SK-N-SH (cell line): Measurements from ENCODE around the gene ZFP92. TPM values are rescaled to one million over a fixed set of nuclear protein-coding genes. Genes with fewer than 3 reads are reported as not detected.

Source experiments
- CTCF ChIA-PET: fragments of 300-600, 350-600 bp; formaldehyde crosslinking; extraction: SDS; loops from one replicate; lab custom pipeline; 2021; lab: Yijun Ruan, JAX
- POLR2A ChIA-PET: fragments of 350-600 bp; sonication (Branson Sonifier 250); formaldehyde crosslinking; extraction: SDS; loops from one replicate; lab custom pipeline; 2020; ENCODE audit warnings: antibody characterized with exemption, inconsistent platforms; lab: Yijun Ruan, JAX
- DNase-seq: peaks from one replicate; pipeline ENCODE4 v3.0.0; 2012
- H2AFZ ChIP-seq: fragments of 200-600 bp; sonication (generic); 2 replicates; pipeline ENCODE4 v1.8.1; 2016; ENCODE audit warnings: antibody characterized with exemption, mild to moderate bottlenecking, low read depth
- H3F3A ChIP-seq: fragments of 200-600 bp; sonication (generic); replicated peaks from 2 replicates; pipeline ENCODE3; 2016; ENCODE audit warnings: antibody characterized with exemption, mild to moderate bottlenecking; ENCODE audit not compliant: insufficient read depth
- H3K27ac ChIP-seq, 2 experiments: fragments of 200-500 bp in 1 of 2; fragments of 200-600 bp in 1 of 2; sonication (Bioruptor generic) in 1 of 2; sonication (generic), shearing (Covaris generic) in 1 of 2; 2 replicates each; pipeline versions ENCODE4 v1.5.1 to v1.6.1; 2014 to 2016; ENCODE audit warnings: low read depth in 2 of 2, inconsistent platforms in 1 of 2, low read length in 1 of 2, mild to moderate bottlenecking in 1 of 2, mixed read lengths in 1 of 2
- H3K27me3 ChIP-seq: fragments of 200-600 bp; sonication (generic), shearing (Covaris generic); 2 replicates; pipeline ENCODE4 v1.6.1; 2016; ENCODE audit warnings: mixed run types; ENCODE audit not compliant: insufficient read depth
- H3K36me3 ChIP-seq, 2 experiments: fragments of 200-500 bp in 1 of 2; fragments of 200-600 bp in 1 of 2; sonication (Bioruptor generic) in 1 of 2; sonication (generic) in 1 of 2; replicated peaks in 1 of 2; 2 replicates each; pipeline versions ENCODE3 to v1.5.1; 2014 to 2016; ENCODE audit warnings: low read length in 1 of 2, mild to moderate bottlenecking in 1 of 2; ENCODE audit not compliant: insufficient read depth in 2 of 2, control insufficient read depth in 1 of 2
- H3K4me1 ChIP-seq, 2 experiments: fragments of 200-500 bp in 1 of 2; fragments of 200-600 bp in 1 of 2; sonication (Bioruptor generic) in 1 of 2; sonication (generic), shearing (Covaris generic) in 1 of 2; 2 replicates each; pipeline versions ENCODE4 v1.5.1 to v1.6.1; 2014 to 2016; ENCODE audit warnings: low read depth in 1 of 2, low read length in 1 of 2, mixed run types in 1 of 2; ENCODE audit not compliant: insufficient read depth in 2 of 2, control insufficient read depth in 1 of 2
- H3K4me2 ChIP-seq: fragments of 200-600 bp; sonication (generic), shearing (Covaris generic); 2 replicates; pipeline ENCODE4 v1.6.1; 2017; ENCODE audit warnings: mixed run types
- H3K4me3 ChIP-seq, 2 experiments: fragments of 200-500 bp in 1 of 2; fragments of 200-600 bp in 1 of 2; sonication (Bioruptor generic) in 1 of 2; sonication (generic), shearing (Covaris generic) in 1 of 2; 2 replicates each; pipeline versions ENCODE4 v1.5.1 to v1.8.1; 2014 to 2016; ENCODE audit warnings: low read depth in 2 of 2, inconsistent platforms in 1 of 2, low read length in 1 of 2, mild to moderate bottlenecking in 1 of 2, mixed read lengths in 1 of 2, moderate library complexity in 1 of 2
- H3K79me2 ChIP-seq: fragments of 200-600 bp; sonication (generic); 2 replicates; pipeline ENCODE4 v1.8.1; 2017; ENCODE audit warnings: mild to moderate bottlenecking; ENCODE audit not compliant: insufficient read depth
- H3K9ac ChIP-seq: fragments of 200-600 bp; sonication (generic); 2 replicates; pipeline ENCODE4 v1.6.1; 2017; ENCODE audit warnings: mixed run types
- H3K9me2 ChIP-seq: fragments of 200-600 bp; sonication (generic); 2 replicates; pipeline ENCODE4 v1.6.1; 2017; ENCODE audit warnings: mixed run types
- H3K9me3 ChIP-seq: fragments of 200-600 bp; sonication (generic); 2 replicates; pipeline ENCODE4 v1.6.1; 2017; ENCODE audit warnings: mixed run types, mild to moderate bottlenecking, moderate library complexity
- H4K20me1 ChIP-seq: fragments of 200-600 bp; sonication (generic); 2 replicates; pipeline ENCODE4 v1.6.1; 2017; ENCODE audit warnings: mild to moderate bottlenecking, mixed run types; ENCODE audit not compliant: insufficient read depth
- ELF1 ChIP-seq: IDR thresholded peaks from 2 replicates; pipeline ENCODE4 v1.4.0; 2012
- FOXJ3 ChIP-seq: sonication (generic); formaldehyde crosslinking; IDR thresholded peaks from 2 replicates; pipeline ENCODE4 v1.5.1; 2020; ENCODE audit warnings: mild to moderate bottlenecking, missing genetic modification reagents
- FOXM1 ChIP-seq: IDR thresholded peaks from 2 replicates; pipeline ENCODE4 v1.4.0; 2012; ENCODE audit warnings: low read depth, mild to moderate bottlenecking
- JUND ChIP-seq: IDR thresholded peaks from 2 replicates; pipeline ENCODE4 v1.4.0; 2012
- NFIC ChIP-seq: IDR thresholded peaks from 2 replicates; pipeline ENCODE4 v1.4.0; 2012; ENCODE audit warnings: borderline replicate concordance
- NRF1 ChIP-seq: IDR thresholded peaks from 2 replicates; pipeline ENCODE4 v1.6.1; 2012; ENCODE audit warnings: low read depth, mild to moderate bottlenecking, low read length
- POLR2AphosphoS5 ChIP-seq: IDR thresholded peaks from 2 replicates; pipeline ENCODE4 v1.6.1; 2012; ENCODE audit warnings: low read depth, low read length
- RAD21 ChIP-seq: IDR thresholded peaks from 2 replicates; pipeline ENCODE4 v1.6.1; 2012; ENCODE audit warnings: mild to moderate bottlenecking, low read length
- RXRA ChIP-seq: IDR thresholded peaks from 2 replicates; pipeline ENCODE4 v1.4.0; 2012; ENCODE audit warnings: low read depth, mild to moderate bottlenecking, borderline replicate concordance
- SIN3A ChIP-seq: IDR thresholded peaks from 2 replicates; pipeline ENCODE4 v1.6.1; 2012; ENCODE audit warnings: low read depth, mild to moderate bottlenecking, low read length, moderate library complexity, borderline replicate concordance
- TAF1 ChIP-seq: IDR thresholded peaks from 2 replicates; pipeline ENCODE4 v1.6.1; 2012; ENCODE audit warnings: low read depth, mild to moderate bottlenecking, low read length, moderate library complexity, borderline replicate concordance
- TEAD4 ChIP-seq: IDR thresholded peaks from 2 replicates; pipeline ENCODE4 v1.4.0; 2012; ENCODE audit warnings: mild to moderate bottlenecking, borderline replicate concordance; ENCODE audit not compliant: insufficient read depth
- USF2 ChIP-seq: fragments of 150-350 bp; IDR thresholded peaks from 2 replicates; pipeline ENCODE4 v1.6.1; 2017; ENCODE audit warnings: antibody characterized with exemption, low read length, low read depth, borderline replicate concordance
- WGBS: methylation state at CpG from one replicate; pipeline ENCODE4 v1.1.6; 2017; ENCODE audit warnings: low lambda C conversion rate; 5-methylcytosine and 5-hydroxymethylcytosine counted together
- polyA plus RNA-seq, 3 experiments: library from polyadenylated mRNA; depleted of rRNA; stranded (reverse); fragments of >200 nt; gene quantifications; 2 replicates each; pipeline ENCODE4 v1.2.3, GENCODE V29; 2012
- TF ChIP-seq, protein P1 (sequence below): IDR thresholded peaks from 2 replicates; pipeline ENCODE4 v1.6.1; 2012; ENCODE audit warnings: mild to moderate bottlenecking, low read depth, low read length, moderate library complexity
- TF ChIP-seq, protein P2 (sequence below): fragments of 150-350 bp; IDR thresholded peaks from 2 replicates; pipeline ENCODE4 v1.6.1; 2016; ENCODE audit warnings: mild to moderate bottlenecking, low read depth, low read length
- TF ChIP-seq, protein P3 (sequence below): IDR thresholded peaks from 2 replicates; pipeline ENCODE4 v1.4.0; 2012; ENCODE audit warnings: low read depth

ZFP92 gene
- polyA plus RNA-seq, 1 of the 3 experiments (the other 2 are of a cell fraction), result 0.28 TPM

GRCh38 chrX:153398275-153398960, 12.9 kb upstream of the ZFP92 start:
- Histone ChIP-seq H3F3A (peaks cover 2% of the 10 kb centered on the region), H3K4me3 (no peak overlapping the region), H3K27me3 (peaks cover 26% of the 10 kb centered on the region), H4K20me1 (no peaks in the 10 kb centered on the region), H3K9me3 (no peaks in the 10 kb centered on the region), H3K4me1 (no peaks in the 10 kb centered on the region), H3K27ac (no peak overlapping the region), H3K36me3 (no peaks in the 10 kb centered on the region), H2AFZ (no peak overlapping the region), H3K9ac (no peak overlapping the region), H3K9me2 (no peaks in the 10 kb centered on the region), H3K4me2 (no peak overlapping the region), H3K79me2 (no peaks in the 10 kb centered on the region)
- WGBS, result 20% methylated on average over 14 of the region's 17 CpGs
- TF ChIP-seq NRF1 (no peak), SIN3A (no peak), ELF1 (no peak), USF2 (no peak), TEAD4 (no peak), RAD21 (no peak), FOXJ3 (no peak), JUND (no peak), POLR2AphosphoS5 (no peak), RXRA (no peak), FOXM1 (no peak), TAF1 (no peak), NFIC (no peak)
- TF ChIP-seq, protein P1, sequence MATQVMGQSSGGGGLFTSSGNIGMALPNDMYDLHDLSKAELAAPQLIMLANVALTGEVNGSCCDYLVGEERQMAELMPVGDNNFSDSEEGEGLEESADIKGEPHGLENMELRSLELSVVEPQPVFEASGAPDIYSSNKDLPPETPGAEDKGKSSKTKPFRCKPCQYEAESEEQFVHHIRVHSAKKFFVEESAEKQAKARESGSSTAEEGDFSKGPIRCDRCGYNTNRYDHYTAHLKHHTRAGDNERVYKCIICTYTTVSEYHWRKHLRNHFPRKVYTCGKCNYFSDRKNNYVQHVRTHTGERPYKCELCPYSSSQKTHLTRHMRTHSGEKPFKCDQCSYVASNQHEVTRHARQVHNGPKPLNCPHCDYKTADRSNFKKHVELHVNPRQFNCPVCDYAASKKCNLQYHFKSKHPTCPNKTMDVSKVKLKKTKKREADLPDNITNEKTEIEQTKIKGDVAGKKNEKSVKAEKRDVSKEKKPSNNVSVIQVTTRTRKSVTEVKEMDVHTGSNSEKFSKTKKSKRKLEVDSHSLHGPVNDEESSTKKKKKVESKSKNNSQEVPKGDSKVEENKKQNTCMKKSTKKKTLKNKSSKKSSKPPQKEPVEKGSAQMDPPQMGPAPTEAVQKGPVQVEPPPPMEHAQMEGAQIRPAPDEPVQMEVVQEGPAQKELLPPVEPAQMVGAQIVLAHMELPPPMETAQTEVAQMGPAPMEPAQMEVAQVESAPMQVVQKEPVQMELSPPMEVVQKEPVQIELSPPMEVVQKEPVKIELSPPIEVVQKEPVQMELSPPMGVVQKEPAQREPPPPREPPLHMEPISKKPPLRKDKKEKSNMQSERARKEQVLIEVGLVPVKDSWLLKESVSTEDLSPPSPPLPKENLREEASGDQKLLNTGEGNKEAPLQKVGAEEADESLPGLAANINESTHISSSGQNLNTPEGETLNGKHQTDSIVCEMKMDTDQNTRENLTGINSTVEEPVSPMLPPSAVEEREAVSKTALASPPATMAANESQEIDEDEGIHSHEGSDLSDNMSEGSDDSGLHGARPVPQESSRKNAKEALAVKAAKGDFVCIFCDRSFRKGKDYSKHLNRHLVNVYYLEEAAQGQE, result no peak
- TF ChIP-seq, protein P2, sequence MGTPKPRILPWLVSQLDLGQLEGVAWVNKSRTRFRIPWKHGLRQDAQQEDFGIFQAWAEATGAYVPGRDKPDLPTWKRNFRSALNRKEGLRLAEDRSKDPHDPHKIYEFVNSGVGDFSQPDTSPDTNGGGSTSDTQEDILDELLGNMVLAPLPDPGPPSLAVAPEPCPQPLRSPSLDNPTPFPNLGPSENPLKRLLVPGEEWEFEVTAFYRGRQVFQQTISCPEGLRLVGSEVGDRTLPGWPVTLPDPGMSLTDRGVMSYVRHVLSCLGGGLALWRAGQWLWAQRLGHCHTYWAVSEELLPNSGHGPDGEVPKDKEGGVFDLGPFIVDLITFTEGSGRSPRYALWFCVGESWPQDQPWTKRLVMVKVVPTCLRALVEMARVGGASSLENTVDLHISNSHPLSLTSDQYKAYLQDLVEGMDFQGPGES, result no peak
- TF ChIP-seq, protein P3, sequence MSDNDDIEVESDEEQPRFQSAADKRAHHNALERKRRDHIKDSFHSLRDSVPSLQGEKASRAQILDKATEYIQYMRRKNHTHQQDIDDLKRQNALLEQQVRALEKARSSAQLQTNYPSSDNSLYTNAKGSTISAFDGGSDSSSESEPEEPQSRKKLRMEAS, result no peak
- POLR2A ChIA-PET, result no interaction called here
- DNase-seq, result no peak
- CTCF ChIA-PET, result interaction anchor here (1.2 to 1.4 kb wide), 2 partner anchors 13 to 15 kb away, joined by 3 to 7 read pairs; partner anchors contain the start of gene ZFP92
